Posterior vena cava (tissue), 2 donors: ENCODE results near the gene LIPE. TPM values are rescaled to one million over a fixed set of nuclear protein-coding genes. Genes with fewer than 3 reads are reported as not detected.
"Not testable (repeated sequence)": the region's sequence is repeated elsewhere in the genome, so short reads cannot be mapped to it uniquely, and the experiment has no call there.

Experiments used
- DNase-seq: peaks from one replicate; pipeline ENCODE4 v3.0.0-alpha.2; 2020; ENCODE audit warnings: low spot score
- intact Hi-C, 2 donors: fragments of 100-400 bp; cut with DNase I; formaldehyde crosslinking; loops; one replicate each; pipeline versions ENCODE4 v1.14.1 to v1.14.2; 2022 to 2023
- total RNA-seq, 2 donors: library from RNA; stranded (reverse); fragmentation: NEBNext Ultra II Directional; extraction: Animal tissue kit (Norgen Biotek cat#: 25700); gene quantifications; one replicate each; pipeline ENCODE4 v1.2.1, GENCODE V29; 2021
- donor health status: DM: yes; HTN: yes; CAD: no.
- donor health status: DM: yes; HTN: yes; CAD: no.

LIPE gene
- total RNA-seq, 2 donors from 2014 or later: 4.4 to 6.7 TPM

- no peak for DNase-seq
- intact Hi-C loops: no loop called here
These were observed 25.4 kb upstream of the LIPE start for GRCh38 chr19:42452590-42452989.

- intact Hi-C loops: no loop called here
- peak; percentile 84 for DNase-seq
These were observed 23.2 kb upstream of the LIPE start for GRCh38 chr19:42450314-42450934.

- intact Hi-C loops: not testable (repeated sequence)
These were observed 21.1 kb upstream of the LIPE start for GRCh38 chr19:42448306-42448705.

GRCh38 chr19:42445948-42446347 is 18.8 kb upstream of the LIPE start:
- no peak for DNase-seq
- intact Hi-C loops: no loop called here

More at GRCh38 chr19:42448306-42448705, 21.1 kb upstream of the LIPE start:
- DNase-seq: not testable (repeated sequence)

GRCh38 chr19:42443944-42444398 is 16.8 kb upstream of the LIPE start:
- DNase-seq: no peak
- intact Hi-C loops: no loop called here

GRCh38 chr19:42442833-42443232 is 15.6 kb upstream of the LIPE start, which contains the start of gene CXCL17:
Gene CXCL17 (minus strand): TSS chr19:42442946. CDS start chr19:42442832, 114 bp downstream.
- intact Hi-C loops: no loop called here
- DNase-seq: no peak

- DNase-seq: no peak
These were observed 13.9 kb upstream of the LIPE start for GRCh38 chr19:42441049-42441445.

GRCh38 chr19:42440357-42441048 is 13.3 kb upstream of the LIPE start:
- intact Hi-C loops: no loop called here
- DNase-seq: peak; percentile 91

More at GRCh38 chr19:42441049-42441445, 13.9 kb upstream of the LIPE start:
- intact Hi-C loops: no loop called here

GRCh38 chr19:42436006-42436405 is 8.8 kb upstream of the LIPE start:
- intact Hi-C loops: no loop called here
- no peak for DNase-seq

- intact Hi-C loops: no loop called here
These were observed 8.1 kb upstream of the LIPE start for GRCh38 chr19:42435316-42435715.

GRCh38 chr19:42433503-42434260 is 6.5 kb upstream of the LIPE start:
- DNase-seq: peak; percentile 91
- intact Hi-C loops: no loop called here

More at GRCh38 chr19:42435316-42435715, 8.1 kb upstream of the LIPE start:
- DNase-seq: no peak

- DNase-seq: no peak
- intact Hi-C loops: no loop called here
These were observed 4.3 kb upstream of the LIPE start for GRCh38 chr19:42431486-42431885.

GRCh38 chr19:42428676-42429075 is 1.5 kb upstream of the LIPE start:
- intact Hi-C loops: no loop called here
- DNase-seq: no peak

GRCh38 chr19:42426643-42427042 is 545 bp downstream of the LIPE start:
- intact Hi-C loops: no loop called here
- DNase-seq: no peak

- DNase-seq: no peak
- intact Hi-C loops: no loop called here
These were observed 2.5 kb downstream of the LIPE start for GRCh38 chr19:42424712-42425131.

GRCh38 chr19:42424345-42424707 is 2.9 kb downstream of the LIPE start:
- intact Hi-C loops: no loop called here
- DNase-seq: no peak

- DNase-seq: peak; percentile 92
- intact Hi-C loops: no loop called here
These were observed 3.5 kb downstream of the LIPE start for GRCh38 chr19:42423462-42424344.

- DNase-seq: no peak
- intact Hi-C loops: no loop called here
These were observed 4.2 kb downstream of the LIPE start for GRCh38 chr19:42422901-42423461.
